Activated CD4-positive, alpha-beta T cell treated with anti-CD3 and anti-CD28 coated beads, Interleukin-2, amount 50 U/mL, for 24 hours (primary cell): ENCODE data around the gene INPP4B.

ENCODE experiments used
- DNase-seq, 2 donors: peaks; one replicate each; pipeline ENCODE4 v3.0.0-alpha.2; 2020; ENCODE audit warnings: low read depth in 1 of 2, low spot score in 1 of 2

Gene INPP4B

DNA sequence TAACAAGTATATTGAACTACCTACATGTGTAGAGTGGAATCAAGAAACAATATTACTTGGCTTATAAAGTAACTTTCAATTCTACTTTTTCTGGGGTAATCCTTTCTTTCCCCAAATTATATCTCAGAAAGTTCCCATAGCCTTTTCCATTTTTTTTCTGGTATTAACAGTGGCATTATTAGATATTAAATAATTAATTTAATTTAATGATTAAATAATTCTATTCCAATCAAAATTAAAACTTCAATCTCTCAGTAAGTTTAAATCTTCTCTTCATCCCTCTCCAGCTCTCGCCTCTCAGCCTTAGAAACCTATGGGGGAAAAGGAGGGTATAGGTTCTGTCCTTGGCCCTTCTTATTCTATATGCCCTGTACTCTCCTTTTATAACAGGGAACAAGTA, 262.4 kb downstream of the INPP4B start:
- DNase-seq: no peak

DNA sequence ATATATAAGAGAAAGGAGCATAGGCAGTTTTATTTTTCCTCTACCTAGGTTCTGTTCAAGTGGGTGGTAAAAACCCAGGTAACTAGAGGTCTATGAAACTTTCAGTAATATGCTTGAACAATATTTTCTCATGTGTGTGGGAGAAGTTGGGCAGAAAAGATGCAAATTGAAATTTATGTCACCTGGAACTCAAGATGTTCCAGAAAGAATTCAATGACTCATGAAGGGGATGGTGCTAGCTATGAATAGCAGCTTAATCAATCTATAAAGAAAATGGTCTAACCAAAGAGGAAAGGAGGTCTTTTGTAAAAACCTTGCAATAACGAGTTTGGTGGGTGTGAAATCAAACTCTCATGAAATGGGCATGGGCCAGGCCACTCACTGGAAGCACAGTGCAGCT, 263.8 kb downstream of the INPP4B start:
- DNase-seq: no peak

DNA sequence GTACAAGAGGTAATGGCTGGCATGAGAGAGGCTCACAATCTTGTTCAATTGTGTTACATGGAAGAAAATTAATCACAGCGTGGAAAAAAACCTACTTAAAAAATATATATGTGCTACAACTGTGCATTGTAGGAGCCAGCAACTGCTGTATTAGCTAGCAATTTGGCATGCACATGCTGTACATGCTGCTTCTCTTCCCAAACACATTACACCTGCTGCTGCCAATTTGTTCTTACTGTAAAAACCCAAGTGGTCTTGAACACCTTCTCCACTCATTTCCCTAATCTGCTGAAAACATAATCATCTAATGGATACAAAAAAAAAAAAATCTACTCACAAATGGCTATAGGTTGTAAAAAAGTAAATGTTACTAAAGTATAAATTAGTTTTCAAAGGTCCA, 264.2 kb downstream of the INPP4B start:
- no peak for DNase-seq

DNA sequence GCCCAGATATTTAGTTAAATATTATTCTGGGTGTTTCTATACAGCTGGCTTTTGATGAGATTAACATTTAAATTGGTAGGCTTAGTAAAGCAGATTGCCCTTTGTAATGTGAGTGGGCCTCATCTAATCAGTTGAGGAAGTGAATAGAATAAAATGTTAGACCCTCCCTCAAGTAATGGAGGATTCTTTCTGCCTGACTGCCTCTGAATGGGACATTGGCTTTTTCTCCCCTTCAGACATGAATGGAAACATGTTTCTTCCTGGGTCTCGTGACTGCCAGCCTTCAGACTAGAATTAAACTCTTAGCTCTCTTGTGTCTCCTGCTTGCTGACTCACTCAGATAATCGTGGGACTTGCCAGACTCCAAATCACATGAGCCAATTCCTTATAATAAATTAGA, 266.7 kb downstream of the INPP4B start:
- no peak for DNase-seq

DNA sequence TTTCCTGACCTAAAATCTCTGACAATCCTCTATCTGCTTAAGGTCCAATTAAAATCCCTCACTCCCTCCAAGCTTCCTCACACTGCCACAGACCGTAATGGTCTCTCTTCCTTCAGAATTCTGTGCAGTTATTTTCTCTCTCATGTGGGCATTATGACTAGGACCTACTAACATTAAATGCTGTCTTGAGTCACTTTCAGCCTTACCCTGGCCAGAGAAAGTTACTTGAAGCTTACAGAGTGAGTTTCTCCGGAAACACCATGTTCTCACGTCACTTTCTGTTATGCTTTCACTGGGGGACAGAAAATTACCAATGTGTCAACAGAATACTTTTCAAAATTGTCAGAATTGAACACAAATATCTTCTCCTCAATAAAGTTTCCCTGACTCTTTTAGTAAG, 271.8 kb downstream of the INPP4B start:
- DNase-seq: no peak

DNA sequence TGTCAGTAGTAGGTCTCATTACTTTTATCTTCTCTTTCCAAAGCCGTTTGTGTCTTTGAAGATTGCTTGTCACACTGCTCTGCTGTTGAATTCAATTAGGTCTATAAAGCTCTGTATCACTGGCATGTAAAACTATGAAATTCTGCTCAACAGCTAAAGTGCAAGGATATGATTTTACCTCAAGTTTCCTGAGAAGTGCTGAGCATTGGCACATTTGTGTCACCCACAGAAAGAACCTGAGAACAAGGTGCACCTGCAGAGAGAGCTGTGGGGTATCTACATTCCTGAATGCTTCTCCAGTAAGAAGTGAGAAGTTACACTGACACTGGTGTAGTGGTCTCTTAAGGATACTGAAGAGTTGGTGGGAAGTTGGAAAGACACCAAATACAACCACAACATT, 274.0 kb downstream of the INPP4B start:
- no peak for DNase-seq

DNA sequence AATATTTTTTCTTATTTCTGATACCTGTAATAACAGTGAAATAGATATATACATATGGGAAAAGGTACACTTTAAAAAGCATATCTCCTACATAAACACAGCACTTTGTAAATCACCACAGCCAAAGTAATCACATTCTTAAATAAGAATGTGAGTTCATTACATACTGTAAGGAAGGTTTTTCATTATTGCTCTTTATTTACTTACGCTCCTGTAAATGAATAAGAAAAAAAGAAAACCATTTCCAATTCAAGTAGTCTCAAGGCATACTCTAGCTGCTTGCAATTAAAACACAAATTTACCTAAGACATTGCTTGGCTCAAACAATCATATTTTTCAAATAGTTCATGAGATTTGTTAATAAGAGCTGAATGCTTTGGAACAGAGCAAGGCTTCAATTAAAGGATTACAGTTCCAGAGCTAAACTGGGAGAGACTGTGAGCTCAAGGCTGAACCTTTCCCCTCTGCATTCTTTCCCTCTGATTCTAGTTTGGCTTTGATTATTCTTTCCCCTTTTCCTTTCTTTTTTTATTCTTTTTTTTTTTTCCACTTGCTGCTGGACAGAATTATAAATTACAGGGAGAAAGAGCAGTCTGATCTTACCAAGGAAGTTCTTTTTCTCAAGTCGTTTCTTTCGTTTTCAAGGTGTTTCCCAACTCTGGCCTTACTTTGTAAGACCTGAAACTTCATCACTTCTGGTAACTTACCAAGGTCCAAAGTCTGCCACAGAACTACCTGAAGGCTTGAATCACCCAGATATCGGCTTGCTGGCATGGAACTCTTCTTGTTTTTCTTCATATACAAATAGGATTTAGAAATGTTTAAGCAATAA, 278.3 kb downstream of the INPP4B start:
- no peak for DNase-seq

DNA sequence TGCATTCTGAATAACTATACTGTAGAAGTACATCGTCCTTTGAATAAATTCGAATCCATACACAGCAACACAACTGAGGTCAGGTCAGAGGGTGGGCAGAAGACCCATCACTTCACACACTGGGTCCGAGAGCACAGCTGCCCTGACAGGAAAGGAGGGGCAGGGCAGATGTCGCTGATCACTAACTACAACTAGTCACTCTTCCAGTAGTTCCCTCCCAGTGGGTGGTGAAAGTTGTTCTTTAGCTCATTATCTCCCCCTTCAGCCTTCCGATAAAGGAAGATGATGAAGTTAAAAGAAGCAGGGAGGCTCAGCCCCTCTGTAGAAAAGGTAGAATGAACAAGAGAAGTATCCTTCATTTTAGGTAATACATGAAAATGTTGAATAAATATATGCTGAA, 278.9 kb downstream of the INPP4B start:
- peak; percentile 39 to 65 for DNase-seq

DNA sequence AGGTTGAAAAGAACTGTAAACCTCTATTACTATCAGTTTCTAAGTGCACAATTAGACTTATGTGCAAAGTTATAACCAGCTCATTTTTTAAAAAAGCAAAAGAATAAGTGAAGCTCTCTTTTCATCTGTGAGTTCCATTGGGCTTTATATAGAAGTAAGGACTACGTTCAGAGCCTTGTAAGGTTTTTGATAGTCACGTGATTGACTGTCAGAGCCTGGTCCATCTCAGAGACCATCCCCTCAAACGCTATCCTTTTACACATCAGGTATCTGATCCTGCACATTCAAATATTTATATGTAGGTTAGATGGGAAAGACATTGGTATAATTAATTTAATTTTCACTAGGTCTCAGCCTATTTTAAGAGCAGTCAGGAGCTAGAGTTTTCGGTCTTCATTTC, 279.3 kb downstream of the INPP4B start:
- DNase-seq: no peak

DNA sequence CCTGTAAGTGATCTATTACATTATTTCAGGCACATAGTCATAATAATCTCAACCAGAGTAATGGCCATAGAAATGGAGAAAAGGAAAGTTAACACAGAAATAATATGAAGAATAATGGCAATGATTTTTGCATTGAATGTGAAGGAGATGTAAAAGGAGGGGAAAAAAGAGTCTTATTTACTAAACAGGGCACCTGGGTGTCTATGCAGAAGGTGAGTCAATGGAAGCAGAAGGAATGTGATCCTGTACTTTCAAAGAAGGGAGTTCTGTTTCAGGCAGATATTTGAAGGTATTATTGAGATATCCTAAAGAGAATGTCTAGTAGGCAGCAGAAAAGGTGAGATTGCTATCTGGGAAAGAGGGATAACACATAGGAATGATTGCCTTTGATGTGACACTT, 279.9 kb downstream of the INPP4B start:
- DNase-seq: no peak

DNA sequence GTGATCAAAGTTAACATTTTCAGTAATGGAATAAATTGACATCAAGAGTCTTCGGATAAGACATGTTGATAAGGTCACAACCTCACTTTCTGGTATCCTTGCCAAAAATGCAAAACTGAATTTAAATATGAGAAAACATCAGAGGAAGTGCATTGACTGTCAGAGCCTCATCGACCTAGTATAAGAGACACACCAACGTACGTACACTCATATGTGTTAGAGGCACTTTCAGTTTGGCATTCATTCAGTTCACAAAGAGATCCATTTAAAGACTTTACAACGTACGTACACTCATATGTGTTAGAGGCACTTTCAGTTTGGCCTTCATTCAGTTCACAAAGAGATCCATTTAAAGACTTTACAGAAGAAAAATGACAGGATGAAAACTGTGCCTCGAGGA, 280.3 kb downstream of the INPP4B start:
- DNase-seq: no peak

DNA sequence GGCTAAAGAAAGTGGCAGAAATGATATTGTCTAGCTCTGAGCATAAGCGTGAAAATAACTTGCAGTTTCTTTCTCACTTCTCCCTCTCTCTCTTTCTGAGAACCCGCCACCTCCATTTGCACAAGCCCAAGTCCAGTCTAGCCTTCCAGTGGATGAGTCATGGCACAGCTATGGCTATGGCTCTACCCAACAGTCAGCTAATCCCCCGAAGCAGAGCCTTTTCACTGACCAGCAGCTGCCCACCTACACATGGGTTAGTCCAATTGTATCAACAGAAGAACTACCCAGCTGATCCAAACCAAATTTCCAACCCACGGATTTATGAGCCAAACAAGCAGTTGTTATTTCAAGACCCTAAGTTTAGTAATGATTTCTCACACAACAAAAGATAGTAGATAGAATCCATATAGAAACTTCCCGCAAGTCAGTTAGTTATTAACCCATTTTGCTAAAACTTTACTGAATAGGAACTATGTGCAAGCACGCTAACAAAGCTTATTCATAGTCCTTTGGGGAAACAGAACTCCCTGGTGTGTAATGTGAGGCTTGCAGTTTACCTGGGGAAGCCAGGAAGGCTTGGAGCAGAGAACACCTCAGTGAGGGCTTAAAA, 282.3 kb downstream of the INPP4B start:
- no peak for DNase-seq

DNA sequence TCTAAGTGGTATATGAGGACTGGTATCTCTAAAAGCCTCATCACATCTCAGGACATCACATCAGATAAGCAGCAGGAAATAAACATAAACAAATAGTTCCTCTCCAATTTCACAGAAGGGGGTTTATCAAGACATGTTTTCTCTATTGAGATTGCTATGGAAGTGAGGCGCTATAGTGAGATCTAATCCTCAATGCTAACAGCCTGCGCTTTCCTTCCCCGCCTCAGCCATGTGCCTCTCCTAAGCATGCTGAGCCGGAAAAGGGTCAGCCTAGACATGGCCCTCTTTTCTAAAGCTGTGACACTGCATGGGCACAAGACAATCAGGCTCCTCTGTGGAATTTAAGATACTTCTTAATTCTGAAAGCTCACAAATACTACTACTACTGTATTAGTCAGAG, 286.1 kb downstream of the INPP4B start:
- no peak for DNase-seq

DNA sequence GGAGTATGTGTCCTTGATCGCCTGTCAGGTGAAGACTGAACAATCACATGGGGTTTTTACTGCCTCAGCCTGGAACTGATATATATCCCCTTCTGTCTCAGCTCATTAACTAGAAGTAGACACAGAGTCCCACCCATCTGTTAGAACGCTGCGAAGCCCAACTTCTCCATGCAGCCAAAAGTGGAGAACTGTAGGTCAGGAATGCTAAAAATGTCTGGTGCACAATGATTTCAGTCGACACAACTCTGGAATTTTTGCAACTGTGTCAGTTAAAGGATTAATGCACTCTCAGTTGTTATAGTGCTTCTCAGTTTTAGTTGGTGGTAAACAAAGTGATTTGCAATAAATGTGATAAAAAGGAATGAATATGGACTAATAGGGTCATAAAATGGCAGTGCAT, 287.2 kb downstream of the INPP4B start:
- DNase-seq: no peak

DNA sequence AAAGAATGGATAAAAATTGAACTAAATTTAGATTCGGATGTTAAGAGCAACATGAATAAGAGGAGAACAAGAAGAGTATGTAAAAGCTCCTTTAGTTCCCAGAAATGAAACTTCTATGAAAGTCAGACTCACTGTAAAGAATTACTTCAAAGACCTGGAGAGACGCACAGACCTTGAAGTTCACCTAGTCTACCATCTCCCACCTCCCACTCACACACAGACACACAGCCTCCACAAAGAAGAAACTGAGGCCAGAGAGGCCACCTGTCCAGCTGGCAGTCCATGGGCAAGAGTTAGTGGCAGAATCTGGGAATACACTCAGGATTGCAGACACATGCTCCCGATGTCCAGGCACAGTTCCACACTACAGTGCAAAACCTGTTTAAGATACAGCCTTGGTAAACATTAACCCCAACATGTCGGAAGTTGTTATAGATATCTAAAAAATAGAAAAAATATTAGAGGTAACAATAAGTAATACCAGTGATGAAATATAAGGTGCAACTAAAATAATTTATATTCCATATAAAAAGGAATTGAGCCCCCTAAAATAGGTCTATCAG, 288.8 kb downstream of the INPP4B start:
- DNase-seq: no peak

DNA sequence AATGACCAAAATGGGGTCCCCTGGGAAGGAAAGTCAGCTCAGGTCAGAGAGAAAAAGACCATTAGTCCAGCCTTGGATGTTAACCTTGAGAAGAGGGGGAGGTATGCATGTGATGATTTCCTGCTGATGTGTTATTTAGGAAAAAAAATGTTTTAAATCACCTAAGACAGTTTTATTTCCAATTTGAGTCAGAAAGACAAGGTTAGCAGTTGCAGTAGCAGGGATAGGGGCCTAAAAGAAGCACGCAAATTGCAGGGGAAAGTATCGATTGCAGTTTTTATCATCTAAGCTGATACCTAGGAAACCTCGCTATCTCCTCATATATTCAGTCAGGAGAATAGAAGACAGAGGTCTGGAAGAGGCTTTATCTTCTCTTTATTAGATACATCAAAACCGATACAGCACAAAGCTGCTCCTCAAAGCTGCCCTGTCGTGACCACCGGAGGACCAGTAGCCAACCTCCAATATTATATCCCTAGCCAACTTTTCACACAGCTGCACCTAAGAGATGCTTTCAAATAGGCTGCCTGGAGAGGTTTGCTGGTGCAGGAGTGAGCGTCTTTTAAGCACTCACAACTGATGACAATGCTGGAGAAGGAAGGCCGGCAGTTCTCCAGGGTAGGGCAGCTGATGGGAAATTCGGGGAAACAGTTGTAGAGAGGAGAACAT, 289.4 kb downstream of the INPP4B start:
- DNase-seq: no peak

DNA sequence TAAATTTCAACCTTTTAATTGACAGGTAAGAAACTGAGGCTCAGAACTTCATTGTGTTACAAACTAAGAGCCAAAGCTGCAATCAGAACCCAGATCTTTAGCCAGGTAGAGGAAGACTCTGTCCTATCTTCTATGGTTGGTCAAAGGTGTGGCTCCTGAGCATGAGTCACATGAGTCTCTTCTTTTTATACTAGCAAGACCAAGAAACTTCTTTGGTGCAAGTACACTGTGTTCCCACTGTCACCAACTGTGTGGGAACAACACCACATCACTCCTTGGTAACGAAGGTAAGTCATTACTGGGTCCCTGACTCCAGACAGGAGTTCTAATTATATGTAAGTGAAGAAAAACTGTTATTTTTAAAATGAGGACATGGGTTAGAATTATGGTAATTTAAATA, 290.1 kb downstream of the INPP4B start:
- no peak for DNase-seq

DNA sequence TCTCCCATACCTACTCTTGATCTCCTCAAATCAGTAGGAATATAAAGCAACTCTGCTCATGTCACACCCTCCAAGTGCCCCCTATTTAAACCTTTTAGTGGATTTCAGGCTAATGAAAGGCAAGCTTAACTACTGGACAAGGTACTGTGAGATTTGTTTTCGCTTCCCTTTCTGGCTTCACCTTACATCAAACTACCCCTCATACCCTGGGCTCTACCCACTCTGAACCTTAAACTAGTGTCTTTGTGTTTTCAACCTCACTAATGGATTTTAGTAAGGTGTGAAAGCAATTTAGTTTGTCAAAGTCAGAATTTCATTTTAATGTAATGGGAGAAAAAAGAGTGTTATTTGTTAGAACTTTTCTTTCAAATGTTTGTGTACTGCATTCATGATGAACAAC, 291.7 kb downstream of the INPP4B start:
- DNase-seq: no peak

DNA sequence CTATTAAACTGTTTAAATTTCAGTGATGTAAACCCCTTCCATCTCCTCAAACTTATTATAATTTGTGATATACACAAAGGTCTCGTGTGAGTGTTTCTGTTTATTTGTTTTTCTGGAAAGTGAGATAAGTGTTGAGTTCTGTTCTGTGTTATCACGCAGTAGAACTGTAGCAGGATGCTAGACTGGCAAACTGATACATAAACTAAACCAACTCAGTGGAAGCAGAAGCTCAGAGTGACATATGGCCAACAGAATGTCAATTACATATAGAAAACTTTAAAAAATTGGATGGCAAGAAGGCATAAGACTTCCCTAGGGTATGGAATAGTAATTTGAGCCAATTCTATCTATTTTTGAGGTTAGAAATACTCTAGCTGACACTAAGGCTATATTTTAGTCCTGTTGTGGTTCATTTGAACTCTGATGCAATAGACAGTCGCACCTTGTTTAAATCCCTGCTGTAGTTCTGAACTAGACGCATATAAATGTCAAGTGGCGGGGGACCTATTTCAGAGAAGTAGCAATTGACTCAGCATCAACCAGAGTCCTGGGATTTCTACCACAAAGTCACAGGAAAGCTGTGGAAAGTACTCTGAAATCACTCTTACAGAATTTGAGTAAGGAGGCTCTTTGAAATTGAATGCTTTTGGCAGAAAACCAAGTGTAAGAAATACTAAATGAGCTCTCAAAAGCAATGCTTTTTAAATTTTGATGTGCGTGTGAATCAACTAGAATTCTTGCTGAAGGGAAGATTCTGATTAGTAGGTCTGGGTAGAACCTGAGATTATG, 294.4 kb downstream of the INPP4B start:
- DNase-seq: no peak

DNA sequence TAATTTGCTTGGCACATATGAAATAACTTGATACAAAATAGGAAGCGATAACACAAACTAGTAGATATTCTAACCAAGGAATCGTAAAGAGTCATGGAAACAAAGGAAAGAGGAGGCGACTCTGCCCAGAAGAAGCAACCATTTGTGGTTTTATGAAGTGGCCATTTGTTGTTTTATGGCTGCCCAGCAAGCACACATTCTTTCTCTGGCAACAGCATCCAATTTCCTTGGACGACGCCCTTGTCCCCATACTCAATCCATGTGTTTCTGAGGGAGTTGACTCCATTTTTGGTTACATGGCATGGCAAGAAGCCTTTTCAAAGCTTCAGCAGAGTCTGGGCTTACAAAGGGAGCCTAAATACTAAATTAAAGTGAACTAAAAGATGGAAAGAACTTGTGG, 295.1 kb downstream of the INPP4B start:
- no peak for DNase-seq

DNA sequence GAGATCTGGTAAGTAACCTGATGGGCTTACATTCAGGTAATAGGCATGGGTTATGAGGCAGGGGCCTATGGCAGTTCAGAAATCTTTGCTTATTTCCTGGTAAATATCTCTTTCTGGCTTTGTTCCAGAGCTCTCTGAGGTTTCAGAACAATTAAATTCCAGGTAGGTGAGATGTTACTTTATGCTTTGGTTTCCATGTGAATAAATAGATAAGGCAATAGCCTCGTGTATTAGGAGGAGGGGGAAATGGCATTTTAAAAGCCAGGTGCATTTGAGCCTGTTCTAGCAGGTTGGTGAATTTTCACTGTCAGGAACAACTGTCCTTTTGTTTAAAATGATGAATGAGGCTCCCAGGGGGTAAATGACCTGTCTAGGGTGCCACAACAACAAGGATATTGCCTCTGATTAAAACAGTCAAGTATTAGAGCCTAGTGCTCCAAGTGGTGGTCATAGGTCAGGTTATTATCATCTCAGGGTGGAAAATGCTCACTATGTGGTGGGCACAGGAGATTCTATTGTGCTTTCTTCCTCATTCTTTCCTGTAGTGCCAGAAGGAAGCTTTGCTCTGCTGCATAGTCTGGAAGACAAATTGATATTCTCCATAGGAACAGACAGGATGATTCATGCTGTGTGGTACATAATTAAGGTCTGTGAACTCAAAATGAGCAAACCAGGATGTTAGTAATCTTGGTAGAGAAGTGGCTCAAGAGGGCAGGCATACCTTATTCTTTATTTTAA, 296.2 kb downstream of the INPP4B start:
- no peak for DNase-seq
